Endothelial cell of umbilical vein (primary cell): Measurements from ENCODE around the gene GNB5. TPM values are rescaled to one million over a fixed set of nuclear protein-coding genes. Genes with fewer than 3 reads are reported as not detected.

Experiments
- BruUV-seq: library from RNA; stranded (reverse); fragments of 400-500 nt; replicated peaks from 2 replicates; lab custom pipeline; 2021; lab: Mats Ljungman, UMichigan
- CTCF ChIA-PET: fragments of 300-600, 350-600 bp; sonication (Branson Sonifier 250); formaldehyde crosslinking; loops from one replicate; lab custom pipeline; 2021; ENCODE audit warnings: antibody characterized with exemption, inconsistent platforms; lab: Charles Lee
- POLR2A ChIA-PET: fragments of 300-600, 350-600 bp; sonication (Branson Sonifier 250); formaldehyde crosslinking; loops from one replicate; lab custom pipeline; 2021; ENCODE audit warnings: antibody characterized with exemption, inconsistent platforms; lab: Charles Lee
- DNase-seq: peaks from one replicate; pipeline ENCODE4 v3.0.0-alpha.2; 2011; ENCODE audit warnings: low read depth, low spot score
- FAIRE-seq: peaks from 2 replicates; lab custom pipeline; 2011; peaks lifted over from hg19 to GRCh38; lab: Jason Lieb, UNC
- H2AFZ ChIP-seq: 2 replicates; pipeline ENCODE4 v1.6.0; 2012; ENCODE audit warnings: low read depth, low read length, control low read depth, inconsistent platforms
- H3K27ac ChIP-seq: 2 replicates; pipeline ENCODE4 v1.5.1; 2011; ENCODE audit warnings: low read depth, mild to moderate bottlenecking, control low read depth, low read length, moderate library complexity; ENCODE audit not compliant: insufficient read depth
- H3K27me3 ChIP-seq, 2 experiments: 2 replicates each; pipeline versions ENCODE4 v1.6.0 to v1.6.1; 2011; ENCODE audit warnings: low read length in 2 of 2, mixed read lengths in 1 of 2; ENCODE audit not compliant: control insufficient read depth in 2 of 2, insufficient read depth in 2 of 2
- H3K36me3 ChIP-seq, 2 experiments: 2 replicates in 1 of 2; 3 replicates in 1 of 2; pipeline ENCODE4 v1.5.1; 2011; ENCODE audit warnings: low read length in 2 of 2, mild to moderate bottlenecking in 1 of 2, moderate library complexity in 1 of 2; ENCODE audit not compliant: control insufficient read depth in 2 of 2, insufficient read depth in 2 of 2; ENCODE audit errors: extremely low read depth in 1 of 2
- H3K4me1 ChIP-seq: 3 replicates; pipeline ENCODE4 v1.5.1; 2011; ENCODE audit warnings: mild to moderate bottlenecking, low read length; ENCODE audit not compliant: control insufficient read depth, insufficient read depth; ENCODE audit errors: extremely low read depth
- H3K4me2 ChIP-seq: 2 replicates; pipeline ENCODE4 v1.6.1; 2011; ENCODE audit warnings: low read length, control low read depth, mixed read lengths; ENCODE audit not compliant: insufficient read depth
- H3K4me3 ChIP-seq, 3 experiments: fragments of 200-600 bp in 1 of 3; sonication (generic), shearing (Covaris generic) in 1 of 3; replicated peaks in 1 of 3; 2 replicates each; pipeline ENCODE4 v1.5.1; 2011 to 2016; ENCODE audit warnings: control low read depth in 3 of 3, low read length in 3 of 3, mild to moderate bottlenecking in 2 of 3, inconsistent platforms in 1 of 3, low read depth in 1 of 3, moderate library complexity in 1 of 3; ENCODE audit not compliant: insufficient read depth in 1 of 3
- H3K79me2 ChIP-seq: 2 replicates; pipeline ENCODE4 v1.6.0; 2012; ENCODE audit warnings: low read length, inconsistent platforms; ENCODE audit not compliant: control insufficient read depth, insufficient read depth
- H3K9ac ChIP-seq: replicated peaks from 2 replicates; pipeline ENCODE3; 2011; ENCODE audit warnings: low read length, control low read depth; ENCODE audit not compliant: insufficient read depth; ENCODE audit errors: extremely low read depth
- H3K9me1 ChIP-seq: replicated peaks from 3 replicates; pipeline ENCODE4 v1.6.0; 2011; ENCODE audit warnings: mild to moderate bottlenecking, low read length; ENCODE audit not compliant: control insufficient read depth, insufficient read depth; ENCODE audit errors: extremely low read depth
- H3K9me3 ChIP-seq: replicated peaks from 2 replicates; pipeline ENCODE4 v1.5.1; 2012; ENCODE audit warnings: low read length, inconsistent platforms; ENCODE audit not compliant: control insufficient read depth, insufficient read depth
- H4K20me1 ChIP-seq: replicated peaks from 2 replicates; pipeline ENCODE3; 2011; ENCODE audit warnings: mild to moderate bottlenecking, low read length; ENCODE audit not compliant: control insufficient read depth, insufficient read depth; ENCODE audit errors: extremely low read depth
- CTCF ChIP-seq, 2 donors: IDR thresholded peaks; 1 replicate in 1 of 2; 2 replicates in 1 of 2; pipeline ENCODE4 v1.5.1; 2011; ENCODE audit warnings: low read length in 2 of 2, mild to moderate bottlenecking in 2 of 2, moderate library complexity in 2 of 2, control low read depth in 1 of 2, inconsistent platforms in 1 of 2, low read depth in 1 of 2; ENCODE audit not compliant: insufficient read depth in 1 of 2; ENCODE audit errors: extremely low read depth in 1 of 2
- JUN ChIP-seq: IDR thresholded peaks from 2 replicates; pipeline ENCODE4 v1.6.1; 2011; ENCODE audit warnings: borderline replicate concordance, low read depth; ENCODE audit not compliant: insufficient read length, insufficient read depth
- dilution Hi-C: fragments of 300-500 bp; cut with MboI; formaldehyde crosslinking; loops from one replicate; pipeline ENCODE4 v1.15.0; 2019; ENCODE audit warnings: low sequenced_read_pairs; ENCODE audit not compliant: extremely low pct_ligation_motif_present
- intact Hi-C: fragments of 100-400 bp; cut with micrococcal nuclease; formaldehyde crosslinking; loops from one replicate; pipeline ENCODE4 v1.10.0; 2022
- polyA plus RNA-seq, 4 experiments: library from polyadenylated mRNA; depleted of rRNA in 3 of 4; stranded (reverse) in 3 of 4; unstranded in 1 of 4; fragments of >200 nt; gene quantifications; 2 replicates each; pipeline versions ENCODE4 v1.2.1 to v1.2.3, GENCODE V29; 2011 to 2012; ENCODE audit warnings: missing spikeins in 1 of 4
- total RNA-seq: library from RNA; stranded (reverse); gene quantifications from 2 replicates; pipeline ENCODE4 v1.2.3, GENCODE V29; 2021

Gene GNB5
- total and polyA plus RNA-seq, 2 donors (not counting 3 experiments of a cell fraction or from before 2014, with no cell fraction given), result 15.6 to 16.8 TPM

- no peaks in the 10 kb centered on the region for H4K20me1 ChIP-seq
- TF ChIP-seq JUN, result no peak
- H3K9ac ChIP-seq, result no peak overlapping the region
- intact Hi-C loops, result loop anchor here (5.0 kb wide), 1 partner anchor 553 kb away; no protein-coding TSS in a partner anchor
- no peaks in the 10 kb centered on the region for H3K79me2 ChIP-seq
- peaks cover 5% of the 10 kb centered on the region for H3K4me1 ChIP-seq
- no peak overlapping the region for H3K4me3 ChIP-seq
- BruUV-seq, result no TSS peak
- H3K9me3 ChIP-seq, result no peaks in the 10 kb centered on the region
- DNase-seq (no peak), FAIRE-seq (no peak)
- dilution Hi-C loops, result no loop called here
- H2AFZ ChIP-seq, result no peak overlapping the region
- ChIA-PET POLR2A (no interaction called here), CTCF (interaction anchor here (0.8 to 4.0 kb wide), 15 partner anchors 8 to 550 kb away, joined by 3 to 93 read pairs (median 4); no protein-coding TSS in a partner anchor)
- no peak overlapping the region for H3K4me2 ChIP-seq
- no peaks in the 10 kb centered on the region for H3K36me3 ChIP-seq
- H3K27me3 ChIP-seq, result no peaks in the 10 kb centered on the region
- H3K27ac ChIP-seq, result no peak overlapping the region
- no peaks in the 10 kb centered on the region for H3K9me1 ChIP-seq
Measured at GRCh38 chr15:52184721-52185120, 6.5 kb downstream of the GNB5 start.

- no peak overlapping the region for H2AFZ ChIP-seq
- no peaks in the 10 kb centered on the region for H3K9me3 ChIP-seq
- no peak overlapping the region for H3K4me2 ChIP-seq
- dilution Hi-C loops (no loop called here), intact Hi-C loops (loop anchor here (1.0 to 5.0 kb wide), 3 partner anchors 25 to 554 kb away; no protein-coding TSS in a partner anchor)
- FAIRE-seq (peak; percentile 4), DNase-seq (peak; percentile 51)
- H3K9me1 ChIP-seq, result no peaks in the 10 kb centered on the region
- H3K4me1 ChIP-seq, result peaks cover 8% of the 10 kb centered on the region
- H4K20me1 ChIP-seq, result no peaks in the 10 kb centered on the region
- CTCF ChIA-PET, result interaction anchor here (0.6 to 4.0 kb wide), 23 partner anchors 9 to 551 kb away, joined by 3 to 93 read pairs (median 5); no protein-coding TSS in a partner anchor
- no peak overlapping the region for H3K27ac ChIP-seq
- BruUV-seq, result no TSS peak
- no peak for TF ChIP-seq JUN
- TF ChIP-seq CTCF (IDR thresholded peaks at IDR 0.05; ENCODE audit: extremely low read depth in 1 of 2, insufficient read depth in 1 of 2, low read depth in 1 of 2, low read length in 2 of 2), result peak; percentile 53 to 58
- no peak overlapping the region for H3K9ac ChIP-seq
- H3K79me2 ChIP-seq, result no peaks in the 10 kb centered on the region
- H3K36me3 ChIP-seq, result no peaks in the 10 kb centered on the region
- no peak overlapping the region for H3K4me3 ChIP-seq
- POLR2A ChIA-PET, result no interaction called here
- H3K27me3 ChIP-seq, result no peaks in the 10 kb centered on the region
Measured at GRCh38 chr15:52183562-52184173, 7.5 kb downstream of the GNB5 start.
